Pancreas (tissue), 10 donors: ENCODE data around the gene SLC25A25. TPM values are rescaled to one million over a fixed set of nuclear protein-coding genes. Genes with fewer than 3 reads are reported as not detected.

Experiments used
- ATAC-seq, 4 donors: fragments of 200-7000 bp; cut with Tn5 transposase; one replicate each; pipeline versions ENCODE4 v1.8.0 to v1.9.1; 2020; ENCODE audit warnings: mild to moderate bottlenecking in 4 of 4, moderate library complexity in 4 of 4
- DNase-seq, 6 donors: peaks; one replicate each; pipeline ENCODE4 v3.0.0-alpha.2; 2020
- FAIRE-seq: peaks from 2 replicates; lab custom pipeline; 2012; peaks lifted over from hg19 to GRCh38; lab: Jason Lieb, UNC
- H3K27ac ChIP-seq, 4 donors: fragments of 200-600 bp; sonication (generic); 1 replicate in 3 of 4; 2 replicates in 1 of 4; pipeline versions ENCODE4 v1.5.0 to v1.8.0; 2020
- H3K27me3 ChIP-seq, 4 donors: fragments of 200-600 bp; one replicate each; pipeline ENCODE4 v1.8.0; 2021
- H3K36me3 ChIP-seq, 3 donors: fragments of 200-600 bp; sonication (generic) in 1 of 3; one replicate each; pipeline versions ENCODE4 v1.5.0 to v1.8.0; 2020 to 2021
- H3K4me1 ChIP-seq, 3 donors: fragments of 200-600 bp; one replicate each; pipeline ENCODE4 v1.8.0; 2021
- H3K4me3 ChIP-seq, 4 donors: fragments of 200-600 bp; sonication (generic) in 2 of 4; one replicate each; pipeline versions ENCODE4 v1.5.0 to v1.8.0; 2020 to 2021
- H3K9me3 ChIP-seq, 4 donors: fragments of 200-600 bp; one replicate each; pipeline ENCODE4 v1.8.0; 2021
- CTCF ChIP-seq, 4 donors: fragments of 200-600 bp; sonication (generic) in 3 of 4; IDR thresholded peaks; one replicate each; pipeline versions ENCODE4 v1.5.0 to v1.8.0; 2021; ENCODE audit warnings: antibody characterized with exemption in 4 of 4
- WGBS, 2 donors: extraction: QIAGEN DNeasy Blood & Tissue Kit; methylation state at CpG; one replicate each; pipeline ENCODE4 v1.1.7; 2013; 5-methylcytosine and 5-hydroxymethylcytosine counted together
- intact Hi-C, 3 donors: fragments of 100-400 bp; cut with DNase I; formaldehyde crosslinking; loops; one replicate each; pipeline versions ENCODE4 v1.11.1 to v1.14.2; 2022
- polyA plus RNA-seq, 2 donors: library from polyadenylated mRNA; stranded (reverse); fragments of 200-250 nt; gene quantifications; one replicate each; pipeline ENCODE4 v1.2.3, GENCODE V29; 2013
- total RNA-seq, 6 donors: library from RNA; stranded (reverse); fragmentation: NEBNext Ultra II Directional in 4 of 6; extraction: Animal tissue kit (Norgen Biotek cat#: 25700) in 4 of 6; gene quantifications; one replicate each; pipeline versions ENCODE4 v1.2.1 to v1.2.4, GENCODE V29; 2021 to 2023
- donor health status: healthy with polysubstance abuse.
- donor health status: DM: no; HTN: no; CAD: no; lungs with moderate emphysema.
- donor health status: DM: no; HTN: no; CAD: no.
- donor health status: control.
- donor health status: control.
- donor health status: Bipolar disorder and iron deficiency.
- donor health status: DM: yes; HTN: yes; CAD: no.
- donor health status: DM: no; HTN: no; CAD: no.
- donor health status: DM: no; HTN: no; CAD: no.
- donor health status: DM: yes; HTN: yes; CAD: no.

Gene SLC25A25
- total and polyA plus RNA-seq, 8 donors = 6.8 to 134 (median 43.1) TPM

- H3K36me3 ChIP-seq = peaks cover 13 to 49% (median 32%) of the 10 kb centered on the region in 3 donors
- DNase-seq (peak in 5 of 6 donors; percentile 69 to 93 (median 88)), FAIRE-seq (no peak), ATAC-seq (peak; percentile 34 to 53 (median 46))
- peak overlapping the region; percentile 79 to 90 (median 85) for H3K27ac ChIP-seq
- 47 to 54% methylated on average over 23 of the region's 23 CpGs for WGBS, 2 donors
- no peaks in the 10 kb centered on the region for H3K27me3 ChIP-seq
- H3K9me3 ChIP-seq = no peaks in the 10 kb centered on the region
- no peak overlapping the region for H3K4me3 ChIP-seq
- H3K4me1 ChIP-seq = peaks cover 33 to 52% (median 49%) of the 10 kb centered on the region in 3 donors
- TF ChIP-seq CTCF (IDR thresholded peaks at IDR 0.05) = no peak
- intact Hi-C loops = no loop called here
Observed at GRCh38 chr9:128102861-128103588, 35.0 kb downstream of the SLC25A25 start.

- no peaks in the 10 kb centered on the region for H3K9me3 ChIP-seq
- DNase-seq = no peak
- H3K4me1 ChIP-seq = peaks cover 33 to 51% (median 49%) of the 10 kb centered on the region in 3 donors
- no peak overlapping the region for H3K4me3 ChIP-seq
- peak; percentile 3 to 18 (median 5) for ATAC-seq
- 34 to 42% methylated on average over 8 of the region's 8 CpGs for WGBS, 2 donors
- peaks cover 13 to 50% (median 35%) of the 10 kb centered on the region in 3 donors for H3K36me3 ChIP-seq
- intact Hi-C loops = no loop called here
- FAIRE-seq = no peak
- no peaks in the 10 kb centered on the region for H3K27me3 ChIP-seq
- no peak for TF ChIP-seq CTCF (IDR thresholded peaks at IDR 0.05)
- peak overlapping the region; percentile 79 to 90 (median 85) for H3K27ac ChIP-seq
Observed at GRCh38 chr9:128103589-128103962, 35.5 kb downstream of the SLC25A25 start.

GRCh38 chr9:128104171-128104618 lies 36.2 kb downstream of the SLC25A25 start:
- Histone ChIP-seq H3K27me3 (no peaks in the 10 kb centered on the region), H3K9me3 (no peaks in the 10 kb centered on the region), H3K4me3 (no peak overlapping the region), H3K4me1 (peaks cover 33 to 51% (median 46%) of the 10 kb centered on the region in 3 donors), H3K27ac (peak overlapping the region; percentile 79 to 90 (median 85)), H3K36me3 (peaks cover 13 to 50% (median 35%) of the 10 kb centered on the region in 3 donors)
- 8 to 10% methylated on average over 6 of the region's 6 CpGs for WGBS, 2 donors
- peak; percentile 48 to 79 (median 72) for ATAC-seq
- intact Hi-C loops = no loop called here
- DNase-seq = peak in 5 of 6 donors; percentile 84 to 93 (median 91)
- TF ChIP-seq CTCF (IDR thresholded peaks at IDR 0.05) = no peak
- no peak for FAIRE-seq

GRCh38 chr9:128105538-128106175 lies 37.6 kb downstream of the SLC25A25 start:
- 87 to 89% methylated on average over 21 of the region's 21 CpGs for WGBS, 2 donors
- Histone ChIP-seq H3K27me3 (no peaks in the 10 kb centered on the region), H3K4me3 (no peak overlapping the region), H3K27ac (peak overlapping the region in 2 of 4 donors; percentile 17 to 79), H3K36me3 (peaks cover 13 to 50% (median 35%) of the 10 kb centered on the region in 3 donors), H3K9me3 (no peaks in the 10 kb centered on the region), H3K4me1 (peaks cover 30 to 44% (median 40%) of the 10 kb centered on the region in 3 donors)
- FAIRE-seq = no peak
- intact Hi-C loops = no loop called here
- no peak for TF ChIP-seq CTCF (IDR thresholded peaks at IDR 0.05)
- peak in 3 of 6 donors; percentile 33 to 65 (median 53) for DNase-seq
- no peak for ATAC-seq
